WTC11 (cell line): ENCODE measurements around the gene MAGEF1. TPM values are rescaled to one million over a fixed set of nuclear protein-coding genes. Genes with fewer than 3 reads are reported as not detected.

ENCODE experiments used
- ATAC-seq: fragments of 200-7000 bp; cut with Tn5 transposase; 2 replicates; pipeline ENCODE4 v1.10.0; 2021; ENCODE audit warnings: mild to moderate bottlenecking, moderate library complexity
- CTCF ChIA-PET: fragments of 300-600 bp; sonication (Branson Sonifier 250); formaldehyde crosslinking; loops from one replicate; lab custom pipeline; 2021; ENCODE audit warnings: antibody characterized with exemption; lab: Charles Lee
- POLR2A ChIA-PET: fragments of 350-600 bp; sonication (Branson Sonifier 250); formaldehyde crosslinking; loops from one replicate; lab custom pipeline; 2021; ENCODE audit warnings: antibody characterized with exemption; lab: Charles Lee
- DNase-seq: peaks from one replicate; pipeline ENCODE4 v3.0.0; 2021; ENCODE audit warnings: low spot score
- H3K27ac Mint-ChIP-seq: 2 replicates; pipeline ENCODE4 v1.8.0; 2021; ENCODE audit warnings: mixed read lengths
- H3K27me3 Mint-ChIP-seq: 2 replicates; pipeline ENCODE4 v1.8.0; 2021; ENCODE audit warnings: low read depth, mild to moderate bottlenecking, moderate library complexity, mixed read lengths
- H3K36me3 Mint-ChIP-seq: 2 replicates; pipeline ENCODE4 v1.8.0; 2021; ENCODE audit warnings: mixed read lengths
- H3K4me1 Mint-ChIP-seq: 2 replicates; pipeline ENCODE4 v1.8.0; 2022; ENCODE audit warnings: mixed read lengths
- H3K4me3 Mint-ChIP-seq: 2 replicates; pipeline ENCODE4 v1.8.0; 2021; ENCODE audit warnings: mild to moderate bottlenecking, moderate library complexity, mixed read lengths
- H3K9me3 Mint-ChIP-seq: 2 replicates; pipeline ENCODE4 v1.8.0; 2021; ENCODE audit warnings: mixed read lengths
- AFF4 ChIP-seq: sonication (generic); formaldehyde crosslinking; IDR thresholded peaks from 2 replicates; pipeline ENCODE4 v1.8.1; 2023; ENCODE audit warnings: mild to moderate bottlenecking, missing genetic modification reagents, borderline replicate concordance
- ERG ChIP-seq: fragments of 250-450 bp; sonication (Bioruptor Pico); IDR thresholded peaks from 2 replicates; pipeline ENCODE4 v1.8.0; 2021; ENCODE audit warnings: mild to moderate bottlenecking
- FOXP4 ChIP-seq: sonication (generic); formaldehyde crosslinking; IDR thresholded peaks from 2 replicates; pipeline ENCODE4 v1.8.0; 2022; ENCODE audit warnings: mild to moderate bottlenecking, missing genetic modification reagents
- MAX ChIP-seq: sonication (generic); formaldehyde crosslinking; IDR thresholded peaks from 2 replicates; pipeline ENCODE4 v1.8.0; 2022; ENCODE audit warnings: mild to moderate bottlenecking, missing genetic modification reagents
- MYBL2 ChIP-seq: sonication (generic); formaldehyde crosslinking; IDR thresholded peaks from 2 replicates; pipeline ENCODE4 v1.8.1; 2023; ENCODE audit warnings: mild to moderate bottlenecking, moderate library complexity, missing genetic modification reagents
- PRDM15 ChIP-seq: sonication (generic); formaldehyde crosslinking; IDR thresholded peaks from 2 replicates; pipeline ENCODE4 v1.8.0; 2022; ENCODE audit warnings: missing genetic modification reagents
- TCF7 ChIP-seq: sonication (generic); formaldehyde crosslinking; IDR thresholded peaks from 2 replicates; pipeline ENCODE4 v1.8.0; 2022; ENCODE audit warnings: mild to moderate bottlenecking, low read depth, missing genetic modification reagents, moderate library complexity
- TP53 ChIP-seq: sonication (generic); formaldehyde crosslinking; IDR thresholded peaks from 2 replicates; pipeline ENCODE4 v1.8.1; 2023; ENCODE audit warnings: mild to moderate bottlenecking, missing genetic modification reagents
- USF1 ChIP-seq: sonication (generic); formaldehyde crosslinking; IDR thresholded peaks from 2 replicates; pipeline ENCODE4 v1.8.0; 2022; ENCODE audit warnings: mild to moderate bottlenecking, missing genetic modification reagents
- USF2 ChIP-seq: sonication (generic); formaldehyde crosslinking; IDR thresholded peaks from 2 replicates; pipeline ENCODE4 v1.8.1; 2023; ENCODE audit warnings: mild to moderate bottlenecking, missing genetic modification reagents, moderate library complexity
- ZNF138 ChIP-seq: sonication (generic); formaldehyde crosslinking; conservative IDR thresholded peaks from 2 replicates; pipeline ENCODE4 v1.8.1; 2022; ENCODE audit warnings: mild to moderate bottlenecking, moderate library complexity, missing genetic modification reagents
- total RNA-seq: library from RNA; stranded (reverse); gene quantifications from 3 replicates; pipeline ENCODE4 v1.2.3, GENCODE V29; 2021

Gene MAGEF1
- total RNA-seq, 1 experiment from 2014 or later = 72.9 TPM

GRCh38 chr3:184687363-184688015 lies 24.4 kb downstream of the MAGEF1 start:
- H3K27me3 Mint-ChIP-seq = no peaks in the 10 kb centered on the region; the same call in 1 of the 2 replicates
- H3K9me3 Mint-ChIP-seq = peaks cover 4% of the 10 kb centered on the region; the same call in 1 of the 2 replicates
- CTCF ChIA-PET = interaction anchor here (0.6 kb wide), 1 partner anchor 30 kb away, joined by 4 read pairs; no protein-coding TSS in a partner anchor
- no peak overlapping the region for H3K27ac Mint-ChIP-seq
- H3K4me1 Mint-ChIP-seq = peaks cover 16% of the 10 kb centered on the region
- H3K36me3 Mint-ChIP-seq = no peaks in the 10 kb centered on the region
- no peak overlapping the region for H3K4me3 Mint-ChIP-seq
- ATAC-seq (no peak), DNase-seq (no peak)
- POLR2A ChIA-PET = no interaction called here
- TF ChIP-seq TP53 (CRISPR knock-in tag) (no peak), ERG (CRISPR knock-in tag) (no peak)
- TF ChIP-seq, all 79 proteins: peak for 0

GRCh38 chr3:184685646-184686045 lies 26.2 kb downstream of the MAGEF1 start:
- ATAC-seq (peak; percentile 85), DNase-seq (no peak)
- peaks cover 13% of the 10 kb centered on the region for H3K4me1 Mint-ChIP-seq
- H3K27ac Mint-ChIP-seq = no peak overlapping the region
- H3K4me3 Mint-ChIP-seq = no peak overlapping the region
- peaks cover 4% of the 10 kb centered on the region; the same call in 1 of the 2 replicates for H3K9me3 Mint-ChIP-seq
- POLR2A ChIA-PET = no interaction called here
- TF ChIP-seq USF2 (CRISPR knock-in tag) = peak; percentile 75
- no peak for TF ChIP-seq TCF7 (CRISPR knock-in tag)
- TF ChIP-seq MAX = no peak; the same call in 1 of the 2 replicates
- no peak for TF ChIP-seq PRDM15
- no peak for TF ChIP-seq FOXP4
- no peak for TF ChIP-seq AFF4 (CRISPR knock-in tag)
- no peak for TF ChIP-seq MYBL2 (CRISPR knock-in tag)
- TF ChIP-seq ZNF138 (CRISPR knock-in tag) = no peak
- TF ChIP-seq USF1 (CRISPR knock-in tag) = peak; percentile 55; the same call in 1 of the 2 replicates
- no peaks in the 10 kb centered on the region; the same call in 1 of the 2 replicates for H3K27me3 Mint-ChIP-seq
- H3K36me3 Mint-ChIP-seq = no peaks in the 10 kb centered on the region
- CTCF ChIA-PET = no interaction called here
